HG03521 (cell line): ENCODE measurements around the gene FAM107B.
"Not testable (repeated sequence)": the region's sequence is repeated elsewhere in the genome, so short reads cannot be mapped to it uniquely, and the experiment has no call there.

Source experiments
- ATAC-seq: cut with Tn5 transposase; IDR thresholded peaks from one replicate; pipeline ENCODE4 v1.9.1; 2021; ENCODE audit warnings: mild to moderate bottlenecking, moderate library complexity; ENCODE audit not compliant: unreplicated experiment

FAM107B gene

DNA sequence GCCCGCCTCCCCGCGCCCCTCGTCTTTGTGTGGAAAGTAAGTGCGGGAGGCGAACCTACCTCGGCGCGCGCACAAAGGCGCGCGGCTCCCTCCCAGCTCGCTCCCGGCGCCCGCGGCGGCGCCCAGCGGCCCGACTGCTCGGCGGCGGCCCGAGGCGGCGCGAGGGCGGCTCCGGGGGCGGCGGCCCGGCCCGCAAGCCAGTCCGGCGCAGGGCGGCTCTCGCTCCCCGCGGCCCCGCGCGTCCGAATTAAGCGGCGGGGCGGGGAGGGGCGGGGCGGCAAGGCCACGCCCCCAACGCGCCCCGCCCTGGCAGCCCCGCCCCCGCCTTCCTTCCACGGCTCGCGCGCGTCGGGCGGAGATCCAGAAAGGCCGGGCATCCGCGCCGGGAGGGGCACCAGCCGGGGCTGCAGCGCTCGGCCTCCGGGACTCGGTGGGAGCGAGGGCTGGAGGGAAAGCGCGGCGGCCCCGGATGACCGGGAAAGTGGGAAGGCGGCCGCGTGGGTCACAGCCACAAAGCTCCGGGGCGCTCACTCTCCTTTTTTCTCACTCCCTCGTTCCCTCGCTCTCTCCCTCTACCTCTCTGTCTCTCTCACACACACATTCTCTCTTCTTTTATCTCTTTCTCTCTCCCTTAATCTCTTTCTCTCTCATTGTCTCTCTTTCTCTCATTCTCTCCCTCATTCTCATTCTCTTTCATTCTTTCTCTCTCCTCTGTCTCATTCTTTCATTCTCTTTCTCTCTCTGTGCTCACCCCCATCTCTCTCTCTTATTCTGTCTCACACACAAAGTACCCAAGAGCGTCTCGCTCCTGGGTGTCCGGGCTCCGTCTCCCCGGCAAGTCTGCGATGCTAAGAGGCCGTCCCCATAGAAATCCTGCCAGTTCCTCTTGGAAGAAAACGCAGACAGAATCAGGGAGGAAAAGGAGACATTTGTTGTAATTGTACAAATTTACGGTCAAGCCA lies 170.2 kb downstream of the FAM107B start:
- peak; percentile 52 for ATAC-seq

DNA sequence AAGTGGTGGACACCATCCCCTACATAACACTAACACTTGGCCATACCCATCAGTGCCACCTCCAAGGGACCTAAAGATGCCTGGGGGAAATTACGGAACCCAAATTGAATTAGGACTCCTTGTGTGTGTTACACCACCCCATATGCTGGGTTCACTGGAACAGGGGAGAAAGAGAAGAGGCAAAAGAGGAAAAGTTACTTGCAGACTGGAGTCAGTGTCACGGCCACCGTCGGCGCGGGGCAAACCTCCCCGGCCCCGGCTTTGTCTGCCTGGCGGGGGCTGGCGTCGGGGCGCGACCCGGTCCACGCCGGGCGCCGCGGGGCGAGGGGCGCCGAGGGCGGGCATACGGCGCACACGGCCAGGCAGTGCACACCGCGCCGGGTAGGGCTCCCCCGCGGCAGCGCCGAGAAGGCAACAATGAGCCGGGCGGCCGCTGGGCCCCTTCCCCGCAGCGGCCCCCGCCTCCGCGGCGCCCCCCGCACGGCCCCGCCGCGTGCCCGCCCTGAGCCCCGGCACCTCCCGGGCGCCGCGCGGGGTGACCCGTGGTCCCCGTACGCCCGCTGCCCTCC lies 171.1 kb downstream of the FAM107B start:
- peak; percentile 14 for ATAC-seq

GRCh38 chr10:14602807-14603533 lies 171.7 kb downstream of the FAM107B start:
- ATAC-seq, result no peak

DNA sequence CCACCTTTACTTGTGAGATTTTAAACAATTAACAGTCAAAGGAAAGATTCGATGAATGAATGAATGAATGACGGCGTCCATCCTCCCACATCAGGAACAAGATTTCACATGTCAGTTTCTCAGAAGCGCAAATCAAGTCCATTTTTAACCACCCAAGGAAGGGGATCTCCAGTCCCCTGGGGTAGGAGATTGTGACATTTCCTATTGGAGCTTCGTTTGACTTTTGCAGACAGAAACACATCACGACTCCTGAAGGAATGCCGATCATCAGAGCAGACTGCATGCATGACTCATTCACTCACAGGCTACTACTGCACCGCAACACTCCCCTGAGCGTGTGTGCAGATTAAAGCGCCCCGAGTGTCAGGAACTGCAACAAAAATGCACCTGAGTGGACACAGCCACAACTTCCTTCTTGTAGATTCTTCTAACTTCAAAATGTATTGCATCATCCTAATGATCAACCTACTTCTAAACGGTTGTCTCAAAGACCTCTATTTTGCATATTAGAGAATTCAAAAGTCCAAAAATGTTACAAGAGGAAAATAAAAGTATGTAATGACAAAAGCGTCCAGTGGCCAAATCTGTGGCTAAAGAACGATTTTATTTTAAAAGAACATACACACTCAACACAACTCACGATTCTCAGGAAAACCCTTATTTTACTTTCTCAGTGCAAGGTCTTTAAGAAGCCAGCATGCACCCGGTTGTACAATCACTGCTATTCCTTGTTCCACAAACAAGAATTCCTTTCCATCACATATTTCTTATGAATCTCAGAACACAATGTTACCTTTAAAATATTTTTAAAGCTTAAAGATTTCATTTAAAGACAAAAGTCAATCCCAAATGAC lies 172.6 kb downstream of the FAM107B start:
- ATAC-seq, result no peak

GRCh38 chr10:14601326-14601725 lies 173.4 kb downstream of the FAM107B start:
- ATAC-seq, result no peak

DNA sequence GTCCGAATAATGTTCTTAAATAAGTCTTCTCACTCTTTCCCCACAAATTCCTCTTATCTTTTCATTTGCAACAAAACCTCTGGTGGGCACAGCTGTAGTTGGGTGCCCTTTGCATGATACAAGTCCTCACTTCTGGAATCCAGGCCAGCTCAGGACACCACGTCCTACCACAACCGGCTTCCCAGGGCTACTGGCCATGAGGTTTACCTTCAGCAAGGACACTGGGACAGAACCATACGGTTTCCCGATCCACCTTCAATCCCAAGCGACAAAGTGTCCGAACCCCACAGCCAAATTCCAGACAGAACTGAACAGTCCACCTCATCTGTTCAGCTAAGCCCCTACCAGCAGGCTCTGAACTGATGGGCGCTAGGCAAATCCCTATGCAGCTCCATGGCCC lies 174.6 kb downstream of the FAM107B start:
- ATAC-seq, result no peak

GRCh38 chr10:14598809-14599764 lies 175.6 kb downstream of the FAM107B start:
- no peak for ATAC-seq

DNA sequence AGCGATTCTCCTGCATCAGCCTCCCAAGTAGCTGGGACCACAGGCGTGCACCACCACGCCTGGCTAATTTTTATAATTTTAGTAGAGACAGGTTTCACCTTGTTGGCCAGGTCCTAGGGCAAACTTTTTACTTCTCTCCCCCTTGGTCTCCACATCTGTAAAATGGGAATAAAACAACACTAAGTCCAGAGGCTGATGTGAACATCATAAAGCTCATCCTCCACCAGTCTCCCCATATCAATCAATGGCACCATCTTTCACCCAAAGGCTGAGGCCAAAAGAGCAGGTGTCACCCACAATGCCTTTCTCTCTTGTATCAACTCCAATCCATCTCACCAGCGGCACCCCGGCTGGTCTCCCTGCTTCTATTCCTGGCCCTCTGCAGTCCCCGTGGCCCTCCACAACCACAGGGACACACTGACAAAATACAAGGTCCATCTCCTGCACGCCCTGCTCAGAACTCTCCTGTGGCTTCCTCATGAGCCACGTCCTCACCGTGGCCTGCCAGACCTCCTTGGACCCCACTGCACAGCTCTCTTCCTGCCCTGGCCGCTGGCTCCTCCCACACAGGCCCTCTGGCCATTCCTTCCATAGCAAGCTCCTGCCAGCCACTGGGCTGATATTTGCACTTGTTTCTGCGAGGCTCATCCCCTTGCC lies 179.0 kb downstream of the FAM107B start:
- no peak for ATAC-seq

DNA sequence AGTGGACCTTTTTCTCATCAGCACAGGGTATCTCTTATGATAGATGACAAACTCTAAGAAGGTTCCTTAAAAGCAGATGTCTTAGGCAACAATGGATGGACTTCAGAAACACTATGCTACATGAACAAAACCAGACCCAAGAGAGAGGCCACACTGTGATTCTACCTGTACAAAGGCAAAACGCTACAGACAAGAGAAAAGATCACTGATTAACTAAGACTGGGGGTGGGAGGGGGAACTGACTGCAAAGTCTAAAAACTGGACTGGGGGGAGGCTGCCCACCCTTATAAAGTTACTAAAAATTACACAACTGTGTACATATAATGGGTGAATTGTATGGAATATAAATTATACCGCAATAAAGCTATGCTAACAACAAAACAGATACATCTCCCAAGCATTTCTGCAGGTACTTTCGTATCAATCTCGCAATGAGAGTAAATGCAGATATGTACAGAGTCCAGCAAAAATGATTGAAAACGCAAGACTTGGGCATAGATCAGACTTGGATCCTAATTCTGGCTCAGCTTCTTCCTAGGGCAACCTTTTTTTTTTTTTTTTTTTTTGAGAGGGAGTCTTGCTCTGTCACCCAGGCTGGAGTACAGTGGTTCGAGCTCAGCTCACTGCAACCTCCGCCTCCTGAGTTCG lies 179.7 kb downstream of the FAM107B start:
- ATAC-seq, result no peak

GRCh38 chr10:14593806-14594205 lies 180.9 kb downstream of the FAM107B start:
- no peak for ATAC-seq

- no peak for ATAC-seq
Measured at GRCh38 chr10:14592566-14592965, 182.1 kb downstream of the FAM107B start.

DNA sequence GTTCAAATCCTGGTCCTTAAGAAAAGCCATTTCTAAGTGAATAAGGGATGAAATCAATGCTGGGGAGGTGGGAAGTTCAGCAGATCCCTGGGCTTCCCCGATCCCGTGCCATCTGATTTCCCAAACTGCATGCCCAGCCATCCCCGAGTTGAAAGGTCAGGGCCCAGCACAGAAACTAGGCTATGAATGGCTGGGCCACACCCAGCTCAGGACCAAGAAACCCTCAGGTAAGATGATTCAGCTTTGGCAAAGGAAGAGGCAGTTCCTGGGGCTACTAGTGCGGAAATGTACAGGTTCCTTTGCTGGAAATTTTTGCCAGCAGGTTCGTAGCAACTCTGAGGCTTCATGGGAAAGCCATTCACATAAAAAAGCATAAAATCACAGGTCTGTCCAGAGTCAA lies 182.7 kb downstream of the FAM107B start:
- no peak for ATAC-seq

DNA sequence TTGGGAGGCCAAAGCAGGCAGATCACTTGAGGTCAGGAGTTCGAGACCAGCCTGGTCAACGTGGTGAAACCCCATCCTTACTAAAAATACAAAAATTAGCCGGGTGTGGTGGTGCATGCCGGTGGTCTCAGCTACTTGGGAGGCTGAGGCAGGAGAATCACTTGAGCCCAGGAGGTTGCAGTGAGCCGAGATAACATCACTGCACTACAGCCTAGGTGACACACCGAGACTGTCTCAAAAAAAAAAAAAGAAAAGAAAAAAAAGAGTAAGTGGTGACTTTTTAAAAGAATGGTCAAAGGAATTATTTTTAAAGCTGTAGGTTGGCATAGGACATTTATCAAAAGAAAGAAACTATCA lies 185.8 kb downstream of the FAM107B start:
- ATAC-seq, result not testable (repeated sequence)

GRCh38 chr10:14588084-14588937 lies 186.4 kb downstream of the FAM107B start:
- no peak for ATAC-seq

- ATAC-seq, result no peak
Measured at GRCh38 chr10:14587540-14588083, 187.1 kb downstream of the FAM107B start.

- ATAC-seq, result no peak
Measured at GRCh38 chr10:14586901-14587300, 187.8 kb downstream of the FAM107B start.
